ENCODE results near the gene C1orf198.

The C1orf198 gene

DNA sequence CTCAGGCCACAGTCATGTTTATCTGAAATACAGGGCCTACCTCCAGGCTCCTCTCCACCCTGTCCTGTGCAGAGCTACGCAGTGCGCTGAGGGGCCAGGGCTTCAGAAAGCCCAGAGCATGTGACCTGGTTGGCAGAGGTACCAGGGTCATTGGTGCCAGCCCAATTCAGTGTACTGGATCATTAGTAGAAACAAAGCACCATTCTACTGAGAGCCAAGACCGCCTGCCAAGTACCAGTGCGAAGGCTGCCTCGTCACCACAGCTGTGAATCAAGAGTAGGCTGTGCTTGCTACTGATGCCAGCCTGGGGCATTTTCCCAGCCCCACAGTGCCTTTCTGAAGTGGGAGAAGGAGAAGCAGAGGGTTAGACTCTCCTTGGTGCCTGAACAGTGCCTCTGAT, 61.3 kb downstream of the C1orf198 start:
- DNase-seq: no peak

DNA sequence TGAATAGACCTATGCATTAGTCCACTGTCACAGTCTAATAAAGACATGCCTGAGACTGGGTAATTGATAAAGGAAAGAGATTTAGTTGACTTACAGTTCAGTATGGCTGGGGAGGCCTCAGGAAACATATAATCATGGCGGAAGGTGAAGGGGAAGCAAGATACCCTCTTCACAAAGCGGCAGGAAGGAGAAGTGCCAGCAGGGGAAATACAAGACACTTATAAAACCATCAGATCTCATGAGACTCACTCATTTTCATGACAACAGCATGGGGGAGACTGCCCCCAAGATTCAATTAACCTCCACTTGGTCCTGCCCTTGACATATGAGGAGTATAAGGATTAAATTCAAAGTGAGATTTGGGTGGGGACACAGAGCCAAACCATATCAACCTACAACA, 61.8 kb downstream of the C1orf198 start:
- DNase-seq: no peak

DNA sequence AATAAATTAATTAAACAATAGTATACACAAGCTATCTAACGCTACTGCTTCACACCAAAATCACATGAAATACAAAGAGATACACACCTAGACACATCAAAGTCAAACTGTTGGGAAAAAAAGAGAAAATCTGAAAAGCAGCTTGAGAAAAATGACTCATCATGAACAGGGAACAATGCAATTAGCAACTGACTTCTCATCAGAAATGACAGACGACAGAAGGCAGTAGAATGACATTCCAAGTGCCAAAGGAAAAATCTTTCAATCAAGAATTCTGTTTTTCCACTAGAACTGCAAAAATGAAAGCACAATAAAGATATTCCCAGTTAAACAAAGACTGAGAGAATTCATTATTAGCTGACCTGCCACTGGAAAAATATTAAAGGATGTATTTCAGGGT, 63.9 kb downstream of the C1orf198 start:
- no peak for DNase-seq

DNA sequence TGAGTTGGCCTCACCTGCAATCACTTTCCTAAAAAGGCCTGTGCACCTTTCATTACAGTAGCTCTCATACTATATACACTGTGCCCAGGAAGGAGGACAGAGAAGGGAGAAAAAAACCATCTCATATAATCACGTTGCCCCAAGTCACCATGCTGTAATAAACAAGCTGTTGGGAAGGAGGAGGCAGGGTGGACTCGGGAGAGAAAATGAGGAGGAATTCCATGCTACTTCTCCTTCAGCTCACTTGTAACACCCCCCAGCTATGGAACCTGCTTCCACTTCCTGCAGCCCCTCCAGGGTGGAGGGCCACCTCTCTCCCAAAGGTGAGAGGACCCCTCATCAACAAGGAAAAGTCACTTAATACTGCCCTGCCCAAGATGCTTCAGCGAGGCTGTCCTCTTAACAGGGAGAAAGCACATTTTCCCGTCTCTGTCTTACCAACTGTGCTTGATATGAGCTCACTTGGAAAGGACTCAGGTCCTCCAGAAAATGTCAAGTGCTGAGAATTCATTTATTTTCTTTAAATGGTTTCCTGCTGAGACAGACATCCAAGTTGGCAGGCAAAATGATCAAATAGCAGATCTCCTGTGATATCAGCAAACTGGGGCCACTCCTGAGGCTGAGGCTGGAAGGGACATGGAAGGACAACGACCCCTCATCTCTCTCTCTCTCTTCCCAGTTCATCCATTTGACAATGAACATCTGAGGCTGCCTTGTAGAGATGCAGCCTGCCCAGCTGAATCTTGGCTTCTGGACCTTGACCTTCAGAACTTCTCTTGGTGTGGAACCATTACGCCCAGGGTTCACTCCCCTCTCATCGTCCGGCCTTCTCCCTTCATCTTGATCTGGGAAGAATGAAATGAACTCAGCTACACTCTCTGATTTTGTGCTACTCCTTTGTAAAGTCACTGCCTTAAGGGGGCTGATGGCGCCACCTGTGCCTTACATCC, 67.2 kb downstream of the C1orf198 start:
- no peak for DNase-seq

DNA sequence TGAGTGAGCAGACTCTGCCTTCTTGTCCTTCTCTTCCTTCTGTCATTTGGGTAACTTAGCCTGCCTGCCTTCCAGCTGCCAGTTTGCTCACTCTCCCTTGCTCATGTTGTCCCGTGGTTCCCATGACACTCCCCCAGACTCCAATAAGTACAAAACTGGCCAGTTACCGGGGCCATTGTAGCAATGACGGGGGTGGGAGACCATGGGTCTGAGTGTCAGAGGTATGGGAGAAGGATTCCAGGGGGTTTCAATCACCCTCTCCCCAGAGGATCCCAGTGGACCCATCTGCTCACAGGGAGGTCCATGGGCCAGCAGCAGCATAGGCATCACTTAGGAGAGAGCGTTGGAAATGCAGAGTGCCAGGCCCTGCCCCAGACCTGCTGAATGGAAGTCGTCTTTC, 69.8 kb downstream of the C1orf198 start:
- no peak for DNase-seq

DNA sequence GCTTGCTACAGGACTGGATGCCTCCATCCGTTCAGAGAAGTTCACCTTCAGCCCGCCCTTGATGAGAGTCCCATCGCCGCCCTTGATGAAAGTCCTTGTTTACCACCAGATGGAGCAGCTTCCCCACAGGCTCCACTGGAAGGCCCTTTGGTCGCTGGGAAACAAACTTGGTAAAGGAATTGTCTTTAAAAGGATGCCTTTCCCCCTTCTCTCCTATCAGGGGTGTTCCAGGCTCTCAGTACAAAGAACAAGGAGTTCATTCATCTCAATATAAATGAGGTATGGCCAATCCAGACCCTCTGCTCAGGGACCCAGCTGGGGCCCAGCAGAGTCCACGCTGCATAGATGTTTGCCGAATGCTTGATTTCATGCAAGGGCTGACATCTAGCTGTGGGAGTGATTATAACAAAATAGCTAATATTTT, 70.4 kb downstream of the C1orf198 start:
- DNase-seq: no peak

DNA sequence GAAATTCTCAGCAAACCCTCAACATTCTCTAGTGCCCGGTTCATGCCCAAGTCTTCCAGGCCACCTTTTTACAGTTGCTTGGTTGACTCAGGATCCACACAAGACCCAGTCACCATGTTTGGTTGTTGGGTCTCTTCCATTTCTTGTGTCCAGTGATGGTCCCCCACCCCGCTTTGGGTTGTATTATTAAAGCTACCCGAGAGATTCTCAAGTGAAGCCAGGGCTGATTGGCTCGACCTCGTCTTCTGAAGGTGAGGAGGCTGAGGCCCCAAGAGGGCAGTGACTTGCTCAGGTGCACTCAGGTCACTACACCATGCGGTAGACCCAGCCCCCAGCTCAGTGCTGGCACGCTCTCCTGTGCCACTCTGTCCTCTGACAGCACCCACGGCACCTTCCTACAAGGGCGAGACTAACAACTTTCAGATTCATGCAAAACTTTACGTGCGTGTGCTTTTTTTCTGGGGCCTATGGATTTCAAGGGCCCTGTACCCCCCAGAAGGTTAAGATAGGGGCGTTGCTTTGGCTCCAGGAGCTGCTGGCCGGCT, 70.9 kb downstream of the C1orf198 start:
- no peak for DNase-seq

DNA sequence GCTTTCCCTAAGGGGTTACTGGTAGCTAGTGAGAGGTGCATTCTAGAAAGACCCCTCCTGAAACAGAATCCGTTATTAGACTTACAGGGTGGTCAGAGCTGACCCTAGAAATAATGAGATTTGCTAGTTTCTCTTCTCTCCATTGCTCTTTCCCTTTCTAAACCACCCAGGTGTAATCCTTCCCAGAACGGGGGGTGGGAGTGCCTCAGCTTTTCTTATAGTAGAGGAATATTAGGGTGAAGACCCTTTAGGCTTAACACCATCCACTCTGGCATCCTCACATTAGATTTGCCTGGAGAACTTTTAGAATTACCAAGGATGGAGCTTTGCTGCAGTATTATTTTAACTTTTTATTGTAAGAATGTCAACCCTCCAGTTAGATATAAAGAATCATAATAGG, 71.7 kb downstream of the C1orf198 start:
- DNase-seq: no peak

DNA sequence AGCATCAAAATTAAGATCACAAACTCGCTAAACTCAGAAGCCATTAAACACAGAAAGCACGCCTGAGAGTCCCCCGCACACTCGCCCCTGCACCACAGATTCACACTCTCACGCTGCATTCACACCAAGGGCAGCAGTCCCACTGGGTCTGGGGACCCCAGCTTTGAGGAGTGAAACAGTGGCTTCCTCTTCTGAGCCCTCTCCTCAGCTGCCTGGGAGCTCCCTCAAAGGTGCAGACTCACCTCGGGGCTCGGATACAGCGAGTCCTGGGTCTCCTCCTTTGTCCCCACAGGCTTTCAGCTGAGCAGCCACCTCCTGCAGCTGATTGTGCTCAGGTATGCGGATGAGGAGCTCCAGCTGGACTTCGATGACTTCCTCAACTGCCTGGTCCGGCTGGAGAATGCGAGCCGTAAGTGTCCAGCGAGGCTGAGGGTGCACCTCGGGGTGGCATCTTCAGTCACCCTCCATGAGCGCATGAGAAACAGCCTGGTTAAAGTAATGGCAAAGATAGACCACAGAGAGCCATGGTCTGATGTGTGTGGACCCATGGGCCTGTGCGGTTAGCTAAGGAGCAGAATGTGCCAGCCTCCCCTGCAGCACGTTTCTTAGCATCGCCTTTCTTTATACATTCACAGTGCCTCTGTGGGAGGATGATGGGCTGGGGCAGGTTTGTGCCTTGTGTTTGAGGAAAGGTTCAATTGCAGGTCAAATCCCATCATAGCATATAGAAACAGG, 73.3 kb downstream of the C1orf198 start:
- no peak for DNase-seq

DNA sequence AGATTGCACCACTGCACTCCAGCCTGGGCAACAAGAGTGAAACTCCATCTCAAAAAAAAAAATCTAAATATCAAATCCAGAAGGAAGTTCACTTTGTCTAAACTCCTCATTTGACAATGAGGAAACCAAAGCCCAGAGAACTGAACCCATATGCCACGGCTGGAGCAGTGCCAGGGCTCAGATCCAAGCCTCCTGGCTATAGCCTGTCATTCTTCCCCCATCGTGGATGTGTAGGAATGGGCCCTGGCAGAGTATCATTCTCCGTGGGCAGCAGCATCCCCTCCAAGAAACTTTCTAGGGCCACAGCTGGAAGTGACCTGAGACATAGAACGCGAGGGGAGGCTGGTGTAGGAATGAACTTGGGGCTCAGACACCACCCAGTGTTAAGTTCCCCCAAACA, 73.9 kb downstream of the C1orf198 start:
- no peak for DNase-seq

DNA sequence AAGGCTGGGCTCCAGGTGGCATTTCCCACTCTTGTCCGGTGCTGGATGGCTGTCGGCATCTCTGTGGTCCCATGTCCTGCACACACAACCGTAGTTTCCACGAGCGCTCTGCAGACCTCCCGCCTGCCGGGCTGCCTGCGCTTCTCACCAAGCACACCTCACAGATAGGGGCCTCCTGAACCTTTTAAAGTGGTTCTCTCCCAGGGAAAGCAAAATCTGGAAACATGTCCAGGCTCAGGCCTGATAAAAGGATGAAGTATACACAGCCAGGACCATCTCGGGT, 74.9 kb downstream of the C1orf198 start:
- no peak for DNase-seq

DNA sequence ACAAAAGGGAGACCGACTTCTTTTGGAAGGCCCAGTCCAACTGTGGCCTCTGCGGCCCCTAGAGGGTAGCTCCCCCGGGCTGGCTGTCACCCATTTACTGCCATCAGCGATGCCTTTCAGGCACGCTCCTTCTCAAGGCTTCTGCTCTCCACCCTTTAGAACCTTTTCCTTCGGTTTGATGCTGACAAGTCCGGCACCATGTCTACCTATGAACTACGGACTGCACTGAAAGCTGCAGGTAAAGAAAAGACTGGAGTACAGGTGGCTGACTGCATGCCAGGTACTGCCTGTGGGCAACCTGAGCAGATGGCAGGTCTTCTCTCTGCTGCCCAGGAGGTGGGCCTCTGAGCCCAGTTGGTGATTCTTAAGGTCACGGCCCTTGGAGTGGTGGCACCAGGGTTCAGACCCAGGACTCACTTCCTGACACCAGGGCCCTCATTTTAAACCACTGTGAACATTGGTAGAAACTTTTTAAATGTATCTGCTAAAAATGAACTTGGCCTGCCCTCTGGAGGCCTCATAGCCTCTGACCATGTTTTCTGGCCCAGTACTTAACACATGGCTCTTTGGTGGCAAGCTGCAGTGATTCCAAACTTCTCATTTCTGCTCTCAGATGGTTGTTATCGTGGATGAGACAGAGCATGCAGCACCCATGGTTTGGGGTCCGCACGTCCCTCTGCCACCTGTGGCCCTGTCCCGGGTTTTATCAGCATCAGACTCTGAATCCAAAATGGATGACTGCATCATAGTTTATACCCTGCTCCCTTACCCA, 75.4 kb downstream of the C1orf198 start:
- DNase-seq: no peak

DNA sequence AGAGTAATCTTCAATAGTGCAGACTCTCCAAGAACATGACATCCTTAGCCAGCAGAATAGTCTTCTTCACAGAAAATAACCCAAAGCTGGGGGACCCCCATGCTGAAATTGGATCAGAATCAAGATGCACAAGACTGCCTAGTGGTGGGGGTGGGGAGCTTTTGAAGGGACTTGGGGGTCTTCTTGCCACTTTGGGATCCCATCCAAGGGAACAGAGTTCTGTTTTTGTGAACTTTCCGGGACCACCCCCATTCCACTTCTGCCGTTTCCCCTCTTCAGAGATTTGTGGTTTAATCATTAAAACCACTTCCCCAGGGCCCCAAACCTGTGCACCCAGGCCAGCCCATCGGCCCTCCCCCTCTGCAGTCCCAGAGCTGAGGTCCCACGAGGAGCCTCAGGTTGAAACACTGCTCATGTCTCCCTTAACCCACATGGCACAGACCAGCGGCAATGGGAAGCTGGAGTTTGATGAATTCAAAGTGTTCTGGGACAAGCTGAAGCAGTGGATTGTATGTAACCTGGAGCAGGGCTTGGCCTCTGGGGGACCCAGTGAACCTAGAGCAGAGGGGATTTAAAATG, 76.2 kb downstream of the C1orf198 start:
- DNase-seq: no peak

DNA sequence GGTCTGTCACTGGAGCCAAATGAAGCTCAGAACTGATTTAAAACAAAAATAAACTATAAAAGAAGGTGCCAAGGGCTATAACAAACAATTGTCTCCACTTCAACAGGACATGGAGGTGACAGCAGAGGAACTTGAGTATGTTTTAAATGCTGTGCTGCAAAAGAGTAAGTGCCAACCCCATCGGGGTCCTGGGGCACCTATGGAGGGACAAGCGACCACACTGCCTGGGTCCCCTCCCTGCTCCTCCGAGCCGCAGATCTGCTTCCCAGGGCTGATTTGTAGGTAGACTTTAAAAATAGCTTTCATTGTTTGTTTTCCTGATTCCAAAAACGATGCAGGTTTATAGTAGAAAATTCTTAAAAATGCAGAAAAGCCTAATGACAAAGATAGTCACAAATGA, 78.3 kb downstream of the C1orf198 start:
- DNase-seq: no peak

DNA sequence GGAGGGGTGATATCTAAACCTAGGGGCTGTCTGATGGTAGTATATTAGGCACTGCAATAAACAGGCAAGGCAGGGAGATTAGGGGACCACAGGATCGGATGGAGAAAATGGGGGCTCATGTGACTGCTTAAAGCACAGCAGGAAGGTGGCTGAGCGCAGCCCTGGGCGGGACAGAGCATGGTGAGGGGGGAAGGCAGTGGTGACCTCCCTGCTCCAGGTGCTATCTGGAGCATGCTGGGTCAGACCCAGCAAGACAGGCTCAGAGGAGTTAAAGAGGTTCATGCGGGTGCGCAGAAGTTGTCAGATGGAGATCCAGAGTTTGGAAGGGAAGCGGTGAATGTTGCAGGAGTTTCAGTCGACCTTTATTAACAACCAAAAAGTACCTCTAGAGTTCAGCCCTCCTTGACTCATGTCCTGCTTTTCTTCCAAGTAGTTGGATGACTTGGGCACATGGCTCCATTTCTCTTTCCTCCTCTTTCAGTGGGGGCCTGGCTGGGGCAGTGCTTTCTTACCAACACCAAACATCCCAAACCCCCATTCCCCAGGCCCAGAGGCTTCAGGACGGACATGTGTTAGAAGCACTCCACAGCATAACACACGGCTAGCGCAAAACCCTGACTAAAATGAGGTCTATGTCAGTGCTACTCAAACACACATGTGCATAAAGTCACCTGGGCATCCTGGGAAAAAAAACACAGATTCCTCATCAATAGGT, 79.6 kb downstream of the C1orf198 start:
- no peak for DNase-seq

DNA sequence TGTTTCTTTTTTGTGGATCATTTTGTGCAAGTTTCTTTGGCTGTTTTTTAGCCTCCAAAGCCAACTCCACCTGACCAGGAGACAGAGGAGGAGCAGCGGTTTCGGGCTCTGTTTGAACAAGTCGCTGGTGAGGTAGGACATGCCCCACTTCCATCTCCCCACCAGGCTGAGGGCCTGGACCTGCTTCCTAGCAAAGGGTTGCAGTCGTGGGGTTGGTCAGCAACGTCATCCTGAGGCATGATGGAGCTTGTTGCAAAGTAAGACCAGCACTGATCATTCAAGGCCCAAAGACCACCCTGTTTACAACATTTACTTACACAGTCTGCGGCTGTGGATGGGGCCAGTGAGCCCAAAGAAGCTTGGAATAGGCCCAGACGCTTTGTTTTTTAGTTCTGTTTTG, 80.8 kb downstream of the C1orf198 start:
- DNase-seq: no peak
